GM12878 (cell line): ENCODE results near the gene NIPSNAP3A. TPM values are rescaled to one million over a fixed set of nuclear protein-coding genes. Genes with fewer than 3 reads are reported as not detected.

Experiments used
- ATAC-seq: fragments of 200-7000 bp; cut with Tn5 transposase; 3 replicates; pipeline ENCODE4 v1.9.1; 2020; ENCODE audit warnings: mild to moderate bottlenecking, moderate library complexity
- BruUV-seq: library from RNA; stranded (reverse); fragments of 400-500 nt; replicated peaks from 2 replicates; lab custom pipeline; 2021; lab: Mats Ljungman, UMichigan
- CTCF ChIA-PET: fragments of 300-600 bp; sonication (Branson Sonifier 250); formaldehyde crosslinking; extraction: SDS; loops from one replicate; lab custom pipeline; 2021; ENCODE audit warnings: inconsistent platforms; lab: Yijun Ruan, JAX
- POLR2A ChIA-PET: fragments of 350-600 bp; formaldehyde crosslinking; extraction: SDS; loops from one replicate; lab custom pipeline; 2021; ENCODE audit warnings: inconsistent platforms; lab: Charles Lee
- RAD21 ChIA-PET: fragments of 300-600 bp; sonication (Branson Sonifier 250); formaldehyde crosslinking; loops from one replicate; lab custom pipeline; 2023; ENCODE audit warnings: antibody characterized with exemption; ENCODE audit not compliant: unreplicated experiment; lab: Charles Lee
- SMC1A ChIA-PET: fragments of 300-600 bp; sonication (Branson Sonifier 250); formaldehyde crosslinking; loops from one replicate; lab custom pipeline; 2023; ENCODE audit not compliant: unreplicated experiment, uncharacterized antibody; lab: Charles Lee
- DNase-seq: peaks from one replicate; pipeline ENCODE4 v3.0.0-alpha.2; 2011; ENCODE audit warnings: low read depth, low spot score
- FAIRE-seq: peaks from 3 replicates; lab custom pipeline; 2011; peaks lifted over from hg19 to GRCh38; lab: Jason Lieb, UNC
- H2AFZ ChIP-seq: 2 replicates; pipeline ENCODE4 v1.6.0; 2011; ENCODE audit warnings: low read depth, low read length, control low read depth; ENCODE audit not compliant: control insufficient read depth
- H3K27ac ChIP-seq: 2 replicates; pipeline ENCODE4 v1.5.1; 2011; ENCODE audit warnings: control low read depth; ENCODE audit not compliant: control insufficient read depth, insufficient read depth
- H3K27me3 ChIP-seq, 2 experiments: replicated peaks in 1 of 2; 2 replicates each; pipeline versions ENCODE4 v1.6.0 to v1.6.1; 2011; ENCODE audit warnings: low read length in 1 of 2; ENCODE audit not compliant: control insufficient read depth in 2 of 2, insufficient read depth in 2 of 2
- H3K36me3 ChIP-seq, 2 experiments: 2 replicates each; pipeline ENCODE4 v1.5.1; 2011; ENCODE audit warnings: low read length in 1 of 2; ENCODE audit not compliant: control insufficient read depth in 2 of 2, insufficient read depth in 2 of 2
- H3K4me1 ChIP-seq: 2 replicates; pipeline ENCODE4 v1.6.1; 2011; ENCODE audit warnings: mild to moderate bottlenecking, low read length, moderate library complexity, mixed read lengths; ENCODE audit not compliant: control insufficient read depth, insufficient read depth
- H3K4me2 ChIP-seq: 2 replicates; pipeline ENCODE4 v1.6.0; 2011; ENCODE audit warnings: control low read depth; ENCODE audit not compliant: control insufficient read depth, insufficient read depth
- H3K4me3 ChIP-seq: fragments of 200-600 bp; sonication (generic); 2 replicates; pipeline ENCODE4 v1.5.1; 2016
- H3K79me2 ChIP-seq: 2 replicates; pipeline ENCODE4 v1.6.0; 2011; ENCODE audit warnings: low read length; ENCODE audit not compliant: control insufficient read depth, insufficient read depth
- H3K9ac ChIP-seq: 2 replicates; pipeline ENCODE4 v1.8.0; 2011; ENCODE audit warnings: low read length, control low read depth, mixed read lengths; ENCODE audit not compliant: control insufficient read depth, insufficient read depth
- H3K9me3 ChIP-seq: replicated peaks from 3 replicates; pipeline ENCODE4 v1.5.1; 2011; ENCODE audit warnings: mild to moderate bottlenecking, low read length; ENCODE audit not compliant: control insufficient read depth, insufficient read depth
- H4K20me1 ChIP-seq: 2 replicates; pipeline ENCODE4 v1.6.0; 2011; ENCODE audit not compliant: control insufficient read depth, insufficient read depth
- BCL3 ChIP-seq: IDR thresholded peaks from 2 replicates; pipeline ENCODE4 v1.6.1; 2011; ENCODE audit warnings: borderline replicate concordance, low read depth, mild to moderate bottlenecking, moderate library complexity, low read length; ENCODE audit not compliant: insufficient read depth, poor library complexity, severe bottlenecking
- CUX1 ChIP-seq: IDR thresholded peaks from 2 replicates; pipeline ENCODE4 v1.6.1; 2012; ENCODE audit warnings: improper control_type of control experiment, low read depth, low read length; ENCODE audit not compliant: insufficient replicate concordance
- GABPA ChIP-seq: IDR thresholded peaks from 2 replicates; pipeline ENCODE4 v1.6.1; 2014; ENCODE audit warnings: antibody characterized with exemption, low read depth, mild to moderate bottlenecking, inconsistent platforms
- NFXL1 ChIP-seq: fragments of 450-650 bp; IDR thresholded peaks from 2 replicates; pipeline ENCODE4 v1.6.1; 2017; ENCODE audit warnings: antibody characterized with exemption, mild to moderate bottlenecking, borderline replicate concordance
- SMARCA5 ChIP-seq: fragments of 450-650 bp; IDR thresholded peaks from 2 replicates; pipeline ENCODE4 v1.6.1; 2017; ENCODE audit warnings: mild to moderate bottlenecking
- TCF3 ChIP-seq: IDR thresholded peaks from 2 replicates; pipeline ENCODE4 v1.6.1; 2012; ENCODE audit warnings: low read depth, mild to moderate bottlenecking, low read length, borderline replicate concordance; ENCODE audit not compliant: insufficient read depth
- WGBS: methylation state at CpG from one replicate; pipeline ENCODE4 v1.1.6; 2016; ENCODE audit warnings: low lambda C conversion rate; ENCODE audit not compliant: insufficient replicate concordance, insufficient coverage; ENCODE audit errors: missing lambda C conversion rate; 5-methylcytosine and 5-hydroxymethylcytosine counted together
- in situ Hi-C: fragments of 300-500 bp; cut with MboI; formaldehyde crosslinking; loops from 9 replicates; pipeline ENCODE4 v1.14.3; 2018; ENCODE audit warnings: mixed read lengths
- intact Hi-C: fragments of 100-400 bp; cut with micrococcal nuclease; formaldehyde crosslinking; loops from one replicate; pipeline ENCODE4 v1.14.2; 2022; ENCODE audit not compliant: unreplicated experiment
- polyA plus RNA-seq, 11 experiments: library from polyadenylated mRNA; depleted of rRNA in 4 of 11; unstranded in 6 of 11; stranded (reverse) in 5 of 11; fragments of >200 nt; fragmentation: Nextera tagmentation in 4 of 11; fragmentation: Illumina TruSeq in 1 of 11; extraction: Ambion mirVana in 4 of 11; extraction: Trizol in 1 of 11; gene quantifications; 1 replicate in 1 of 11; 2 replicates in 10 of 11; pipeline versions ENCODE4 v1.2.1 to v1.2.3, GENCODE V29; 2011 to 2016; ENCODE audit warnings: inconsistent platforms in 2 of 11, missing spikeins in 2 of 11, low read depth in 1 of 11
- total RNA-seq, 4 experiments: library from RNA; depleted of rRNA in 3 of 4; stranded (reverse); fragments of >200 nt in 3 of 4; fragmentation: Illumina TruSeq in 1 of 4; extraction: Trizol in 1 of 4; gene quantifications; 2 replicates each; pipeline versions ENCODE4 v1.2.1 to v1.2.3, GENCODE V29; 2013 to 2021
- TF ChIP-seq, protein P1 (sequence below): IDR thresholded peaks from 2 replicates; pipeline ENCODE4 v1.6.1; 2011; ENCODE audit warnings: low read depth, low read length, improper control_type of control experiment, borderline replicate concordance
- TF ChIP-seq, protein P2 (sequence below): fragments of 450-650 bp; IDR thresholded peaks from 2 replicates; pipeline ENCODE4 v1.6.1; 2016; ENCODE audit warnings: mild to moderate bottlenecking

The NIPSNAP3A gene
- total and polyA plus RNA-seq, 10 of the 15 experiments (the other 5 are each of a cell fraction or from before 2014, with no cell fraction given) = 19.1 to 87.2 (median 34.0) TPM

DNA sequence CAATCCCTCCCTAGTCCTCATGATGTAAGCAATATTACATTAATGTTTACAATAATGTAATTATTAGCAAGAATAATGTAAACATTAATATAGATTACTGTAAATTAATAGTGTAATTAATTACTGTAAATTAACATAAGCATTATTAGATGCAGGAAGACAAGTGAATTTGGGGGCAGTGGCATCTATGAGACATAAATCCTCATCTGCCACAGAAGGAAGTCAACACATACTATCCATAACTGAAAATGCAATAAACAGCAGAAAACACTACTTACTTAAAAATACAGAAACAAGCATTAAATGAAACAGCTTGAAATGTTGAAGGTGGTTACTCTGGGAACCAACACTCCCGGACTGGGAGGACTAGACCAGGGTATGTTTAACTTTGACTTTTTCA lies 685 bp upstream of the NIPSNAP3A start (continued):
- no peak for TF ChIP-seq BCL3

GRCh38 chr9:104747245-104747564 lies 278 bp upstream of the NIPSNAP3A start:
- ATAC-seq = no peak
- Histone ChIP-seq H3K9ac (peak overlapping the region; percentile 85), H3K4me2 (peak overlapping the region; percentile 68), H3K36me3 (no peaks in the 10 kb centered on the region), H3K9me3 (no peaks in the 10 kb centered on the region), H3K27ac (peak overlapping the region; percentile 82), H2AFZ (peak overlapping the region; percentile 86), H3K27me3 (no peaks in the 10 kb centered on the region), H4K20me1 (no peaks in the 10 kb centered on the region), H3K4me3 (peak overlapping the region; percentile 86), H3K79me2 (peaks cover 14% of the 10 kb centered on the region), H3K4me1 (peaks cover 12% of the 10 kb centered on the region; the same call in 1 of the 2 replicates)
- WGBS = 2% methylated on average over 9 of the region's 9 CpGs
- ChIA-PET RAD21 (interaction anchor here (0.6 to 3.5 kb wide), 9 partner anchors 12 to 670 kb away, joined by 3 to 30 read pairs (median 7); partner anchors contain the start of gene NIPSNAP3B), SMC1A (interaction anchor here (0.7 to 4.8 kb wide), 11 partner anchors 9 to 653 kb away, joined by 3 to 35 read pairs (median 6); partner anchors contain the start of genes NIPSNAP3B and SMC2), CTCF (interaction anchor here (0.6 to 4.4 kb wide), 10 partner anchors 9 to 299 kb away, joined by 3 to 35 read pairs (median 4); partner anchors contain the start of gene NIPSNAP3B), POLR2A (interaction anchor here (0.7 to 3.1 kb wide), 8 partner anchors 9 to 37 kb away, joined by 3 to 15 read pairs (median 8); no protein-coding TSS in a partner anchor)
- intact Hi-C loops (loop anchor here (5.0 to 10.0 kb wide), 3 partner anchors 140 to 655 kb away; partner anchors contain the start of genes OR13C2 and SMC2), in situ Hi-C loops (no loop called here)
- no peak for FAIRE-seq
- TSS peak; percentile 87 for BruUV-seq
- no peak for DNase-seq
- TF ChIP-seq BCL3 (no peak), SMARCA5 (0 out of 2 replicates have a peak, but pooled peaks have one; percentile 13), NFXL1 (no peak), GABPA (0 out of 2 replicates have a peak, but pooled peaks have one; percentile 11), TCF3 (no peak), CUX1 (no peak)
- TF ChIP-seq, protein P1, sequence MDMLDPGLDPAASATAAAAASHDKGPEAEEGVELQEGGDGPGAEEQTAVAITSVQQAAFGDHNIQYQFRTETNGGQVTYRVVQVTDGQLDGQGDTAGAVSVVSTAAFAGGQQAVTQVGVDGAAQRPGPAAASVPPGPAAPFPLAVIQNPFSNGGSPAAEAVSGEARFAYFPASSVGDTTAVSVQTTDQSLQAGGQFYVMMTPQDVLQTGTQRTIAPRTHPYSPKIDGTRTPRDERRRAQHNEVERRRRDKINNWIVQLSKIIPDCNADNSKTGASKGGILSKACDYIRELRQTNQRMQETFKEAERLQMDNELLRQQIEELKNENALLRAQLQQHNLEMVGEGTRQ = no peak
- TF ChIP-seq, protein P2, sequence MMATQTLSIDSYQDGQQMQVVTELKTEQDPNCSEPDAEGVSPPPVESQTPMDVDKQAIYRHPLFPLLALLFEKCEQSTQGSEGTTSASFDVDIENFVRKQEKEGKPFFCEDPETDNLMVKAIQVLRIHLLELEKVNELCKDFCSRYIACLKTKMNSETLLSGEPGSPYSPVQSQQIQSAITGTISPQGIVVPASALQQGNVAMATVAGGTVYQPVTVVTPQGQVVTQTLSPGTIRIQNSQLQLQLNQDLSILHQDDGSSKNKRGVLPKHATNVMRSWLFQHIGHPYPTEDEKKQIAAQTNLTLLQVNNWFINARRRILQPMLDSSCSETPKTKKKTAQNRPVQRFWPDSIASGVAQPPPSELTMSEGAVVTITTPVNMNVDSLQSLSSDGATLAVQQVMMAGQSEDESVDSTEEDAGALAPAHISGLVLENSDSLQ = no peak
